Right atrium auricular region (tissue), 2 donors: ENCODE data around the gene ZNF573. TPM values are rescaled to one million over a fixed set of nuclear protein-coding genes. Genes with fewer than 3 reads are reported as not detected.

Experiments used
- DNase-seq: peaks from one replicate; pipeline ENCODE4 v3.0.0-alpha.2; 2019; ENCODE audit warnings: low spot score
- H3K27ac ChIP-seq, 2 donors: fragments of 200-600 bp; sonication (generic); 1 replicate in 1 of 2; 2 replicates in 1 of 2; pipeline ENCODE4 v1.5.1; 2016 to 2019
- H3K27me3 ChIP-seq, 2 donors: fragments of 200-600 bp; sonication (generic); one replicate each; pipeline versions ENCODE4 v1.5.1 to v1.6.0; 2017 to 2019
- H3K36me3 ChIP-seq: fragments of 200-600 bp; sonication (generic); one replicate; pipeline ENCODE4 v1.5.1; 2016
- H3K4me1 ChIP-seq, 2 donors: fragments of 200-600 bp; sonication (generic); one replicate each; pipeline versions ENCODE4 v1.5.1 to v1.6.0; 2017 to 2019
- H3K4me3 ChIP-seq, 2 donors: fragments of 200-600 bp; sonication (generic); 1 replicate in 1 of 2; 2 replicates in 1 of 2; pipeline ENCODE4 v1.5.1; 2017 to 2019; ENCODE audit warnings: mild to moderate bottlenecking in 1 of 2, moderate library complexity in 1 of 2
- H3K9me3 ChIP-seq, 2 donors: fragments of 200-600 bp; sonication (generic); one replicate each; pipeline ENCODE4 v1.5.1; 2019
- CTCF ChIP-seq, 2 donors: fragments of 200-600 bp; sonication (generic); IDR thresholded peaks; one replicate each; pipeline ENCODE4 v1.5.1; 2019; ENCODE audit warnings: antibody characterized with exemption in 2 of 2
- total RNA-seq, 2 donors: library from RNA; depleted of rRNA; stranded (reverse); fragments of >200 nt; gene quantifications; one replicate each; pipeline ENCODE4 v1.1.0, GENCODE V29; 2016

The ZNF573 gene
- total RNA-seq, 2 donors from 2014 or later = 4.6 to 4.9 TPM

- H3K36me3 ChIP-seq = peaks cover 4% of the 10 kb centered on the region
- no peak for TF ChIP-seq CTCF (IDR thresholded peaks at IDR 0.05)
- DNase-seq = no peak
- no peak overlapping the region for H3K27ac ChIP-seq
- no peaks in the 10 kb centered on the region for H3K9me3 ChIP-seq
- peaks cover 0 to 13% of the 10 kb centered on the region in 2 donors for H3K4me1 ChIP-seq
- H3K27me3 ChIP-seq = no peaks in the 10 kb centered on the region
- H3K4me3 ChIP-seq = no peak overlapping the region
Observed at GRCh38 chr19:37716140-37716539, 63.2 kb downstream of the ZNF573 start.

- Histone ChIP-seq H3K9me3 (no peaks in the 10 kb centered on the region), H3K36me3 (peaks cover 43% of the 10 kb centered on the region), H3K4me1 (no peaks in the 10 kb centered on the region), H3K27me3 (no peaks in the 10 kb centered on the region), H3K4me3 (no peak overlapping the region), H3K27ac (no peak overlapping the region)
- no peak for TF ChIP-seq CTCF (IDR thresholded peaks at IDR 0.05)
- DNase-seq = no peak
Observed at GRCh38 chr19:37706052-37706605, 73.3 kb downstream of the ZNF573 start.

- Histone ChIP-seq H3K36me3 (peaks cover 30% of the 10 kb centered on the region), H3K27ac (no peak overlapping the region), H3K4me3 (no peak overlapping the region), H3K9me3 (no peaks in the 10 kb centered on the region), H3K27me3 (no peaks in the 10 kb centered on the region), H3K4me1 (no peaks in the 10 kb centered on the region)
- TF ChIP-seq CTCF (IDR thresholded peaks at IDR 0.05) = no peak
- DNase-seq = no peak
Observed at GRCh38 chr19:37699057-37699456, 80.3 kb downstream of the ZNF573 start.

GRCh38 chr19:37698216-37698615, 81.2 kb downstream of the ZNF573 start:
- no peaks in the 10 kb centered on the region for H3K27me3 ChIP-seq
- peaks cover 30% of the 10 kb centered on the region for H3K36me3 ChIP-seq
- no peaks in the 10 kb centered on the region for H3K9me3 ChIP-seq
- no peak for DNase-seq
- no peak for TF ChIP-seq CTCF (IDR thresholded peaks at IDR 0.05)
- no peaks in the 10 kb centered on the region for H3K4me1 ChIP-seq
- no peak overlapping the region for H3K27ac ChIP-seq
- no peak overlapping the region for H3K4me3 ChIP-seq

- TF ChIP-seq CTCF (IDR thresholded peaks at IDR 0.05) = no peak
- H3K27me3 ChIP-seq = no peaks in the 10 kb centered on the region
- H3K4me3 ChIP-seq = no peak overlapping the region
- no peak for DNase-seq
- H3K4me1 ChIP-seq = peaks cover 0 to 11% of the 10 kb centered on the region in 2 donors
- H3K9me3 ChIP-seq = no peaks in the 10 kb centered on the region
- peaks cover 23% of the 10 kb centered on the region for H3K36me3 ChIP-seq
- no peak overlapping the region for H3K27ac ChIP-seq
Observed at GRCh38 chr19:37695144-37695899, 84.1 kb downstream of the ZNF573 start.
